GM23338 (cell line): ENCODE measurements around the gene ZFHX3. TPM values are rescaled to one million over a fixed set of nuclear protein-coding genes. Genes with fewer than 3 reads are reported as not detected.

Experiments
- ATAC-seq: fragments of 200-7000 bp; cut with Tn5 transposase; 3 replicates; pipeline ENCODE4 v1.9.1; 2020
- DNase-seq: peaks from one replicate; pipeline ENCODE4 v3.0.0-alpha.2; 2015; ENCODE audit warnings: low spot score
- H2AFZ ChIP-seq: fragments of 200-600 bp; sonication (generic); 2 replicates; pipeline ENCODE4 v1.8.0; 2016; ENCODE audit warnings: antibody characterized with exemption, mild to moderate bottlenecking, moderate library complexity
- H3F3A ChIP-seq: fragments of 200-600 bp; sonication (generic); replicated peaks from 2 replicates; pipeline ENCODE4 v1.8.0; 2017; ENCODE audit warnings: antibody characterized with exemption, mixed run types, low read depth
- H3K27ac ChIP-seq: fragments of 200-600 bp; sonication (generic); 2 replicates; pipeline ENCODE4 v1.6.1; 2016; ENCODE audit warnings: low read depth
- H3K27me3 ChIP-seq: fragments of 200-600 bp; sonication (generic); 2 replicates; pipeline ENCODE4 v1.8.0; 2016; ENCODE audit warnings: mild to moderate bottlenecking, mixed run types, moderate library complexity; ENCODE audit not compliant: insufficient read depth
- H3K36me3 ChIP-seq: fragments of 200-600 bp; sonication (generic); 2 replicates; pipeline ENCODE4 v1.8.0; 2016; ENCODE audit warnings: mild to moderate bottlenecking; ENCODE audit not compliant: insufficient read depth
- H3K4me1 ChIP-seq: fragments of 200-600 bp; sonication (generic); 2 replicates; pipeline ENCODE4 v1.8.0; 2016; ENCODE audit warnings: mild to moderate bottlenecking, moderate library complexity; ENCODE audit not compliant: insufficient read depth
- H3K4me2 ChIP-seq: fragments of 200-600 bp; sonication (generic); 2 replicates; pipeline ENCODE4 v1.7.1; 2017; ENCODE audit warnings: mixed run types
- H3K4me3 ChIP-seq: fragments of 200-600 bp; sonication (generic); 2 replicates; pipeline ENCODE4 v1.6.1; 2016; ENCODE audit warnings: mixed run types
- H3K79me2 ChIP-seq: fragments of 200-600 bp; sonication (generic); replicated peaks from 2 replicates; pipeline ENCODE4 v1.8.0; 2017; ENCODE audit warnings: mild to moderate bottlenecking; ENCODE audit not compliant: insufficient read depth
- H3K9me2 ChIP-seq: fragments of 200-600 bp; sonication (generic); 2 replicates; pipeline ENCODE4 v1.8.0; 2017; ENCODE audit not compliant: insufficient read depth
- H4K20me1 ChIP-seq: fragments of 200-600 bp; sonication (generic); replicated peaks from 2 replicates; pipeline ENCODE4 v1.8.0; 2017; ENCODE audit warnings: mild to moderate bottlenecking; ENCODE audit not compliant: insufficient read depth
- H3K27ac Mint-ChIP-seq: 2 replicates; pipeline ENCODE4 v1.8.0; 2020; ENCODE audit warnings: inconsistent platforms, mild to moderate bottlenecking, moderate library complexity, mixed read lengths
- H3K27me3 Mint-ChIP-seq: 3 replicates; pipeline ENCODE4 v1.8.0; 2022; ENCODE audit warnings: low read depth, mild to moderate bottlenecking, moderate library complexity, mixed read lengths, inconsistent platforms; ENCODE audit not compliant: insufficient read depth, poor library complexity
- H3K36me3 Mint-ChIP-seq: 3 replicates; pipeline ENCODE4 v1.8.0; 2021; ENCODE audit warnings: low read depth, mild to moderate bottlenecking, inconsistent platforms, moderate library complexity, mixed read lengths
- H3K4me1 Mint-ChIP-seq: 3 replicates; pipeline ENCODE4 v1.8.0; 2020; ENCODE audit warnings: mild to moderate bottlenecking, inconsistent platforms, mixed read lengths
- H3K4me3 Mint-ChIP-seq: 3 replicates; pipeline ENCODE4 v1.8.0; 2021; ENCODE audit warnings: moderate library complexity, mild to moderate bottlenecking, inconsistent platforms, mixed read lengths
- H3K9me3 Mint-ChIP-seq: 3 replicates; pipeline ENCODE4 v1.8.0; 2020; ENCODE audit warnings: moderate library complexity, mild to moderate bottlenecking, inconsistent platforms, mixed read lengths
- CREB1 ChIP-seq: fragments of 250-450 bp; sonication (Bioruptor Pico); IDR thresholded peaks from 2 replicates; pipeline ENCODE4 v1.5.0; 2020; ENCODE audit warnings: low read depth, mild to moderate bottlenecking, moderate library complexity
- EZH2 ChIP-seq: fragments of 200-600 bp; sonication (generic); IDR thresholded peaks from one replicate; pipeline ENCODE4 v1.8.0; 2017; ENCODE audit warnings: antibody characterized with exemption, mild to moderate bottlenecking, low read depth; ENCODE audit not compliant: unreplicated experiment
- EZH2phosphoT487 ChIP-seq: fragments of 200-600 bp; sonication (generic); IDR thresholded peaks from one replicate; pipeline ENCODE4 v1.8.1; 2018; ENCODE audit warnings: antibody characterized with exemption; ENCODE audit not compliant: unreplicated experiment
- JUNB ChIP-seq: IDR thresholded peaks from one replicate; pipeline ENCODE4 v1.6.1; 2016; ENCODE audit warnings: antibody characterized with exemption; ENCODE audit not compliant: unreplicated experiment
- NANOG ChIP-seq: IDR thresholded peaks from 2 replicates; pipeline ENCODE4 v1.6.1; 2016; ENCODE audit warnings: antibody characterized with exemption, borderline replicate concordance
- POLR2AphosphoS5 ChIP-seq: IDR thresholded peaks from 2 replicates; pipeline ENCODE4 v1.6.1; 2016; ENCODE audit warnings: antibody characterized with exemption, low read depth
- STAT1 ChIP-seq: IDR thresholded peaks from one replicate; pipeline ENCODE4 v1.6.1; 2016; ENCODE audit warnings: antibody characterized with exemption; ENCODE audit not compliant: unreplicated experiment
- ZNF114 ChIP-seq: fragments of 250-450 bp; sonication (Bioruptor Pico); IDR thresholded peaks from 2 replicates; pipeline ENCODE4 v1.5.0; 2020; ENCODE audit warnings: mild to moderate bottlenecking, moderate library complexity
- ZNF331 ChIP-seq: fragments of 250-450 bp; sonication (Bioruptor Pico); IDR thresholded peaks from 2 replicates; pipeline ENCODE4 v1.5.0; 2020; ENCODE audit warnings: low read depth, mild to moderate bottlenecking, moderate library complexity
- polyA plus RNA-seq: library from polyadenylated mRNA; unstranded; fragments of >200 nt; fragmentation: Nextera tagmentation; extraction: Ambion mirVana; gene quantifications from 2 replicates; pipeline ENCODE4 v1.2.1, GENCODE V29; 2016
- total RNA-seq: library from RNA; depleted of rRNA; stranded (reverse); fragments of >200 nt; shearing (Covaris generic); gene quantifications from 2 replicates; pipeline ENCODE4 v1.2.3, GENCODE V29; 2014
- TF ChIP-seq, protein P1 (sequence below): IDR thresholded peaks from 2 replicates; pipeline ENCODE4 v1.6.1; 2016; ENCODE audit warnings: antibody characterized with exemption
- TF ChIP-seq, protein P2 (sequence below): IDR thresholded peaks from one replicate; pipeline ENCODE4 v1.6.1; 2018; ENCODE audit warnings: antibody characterized with exemption; ENCODE audit not compliant: unreplicated experiment
- TF ChIP-seq, protein P3 (sequence below): fragments of 250-450 bp; sonication (Bioruptor Pico); IDR thresholded peaks from 2 replicates; pipeline ENCODE4 v1.5.0; 2020; ENCODE audit warnings: mild to moderate bottlenecking, moderate library complexity
- TF ChIP-seq, protein P4 (sequence below), 2 experiments: fragments of 200-600 bp in 1 of 2; sonication (generic) in 1 of 2; conservative IDR thresholded peaks; 2 replicates each; pipeline versions ENCODE4 v1.5.1 to v1.6.1; 2016 to 2017; ENCODE audit warnings: antibody characterized with exemption in 2 of 2, low read depth in 2 of 2, mild to moderate bottlenecking in 2 of 2, moderate library complexity in 1 of 2

Gene ZFHX3
- total and polyA plus RNA-seq, 2 experiments from 2014 or later: 1.0 to 1.5 TPM

DNA sequence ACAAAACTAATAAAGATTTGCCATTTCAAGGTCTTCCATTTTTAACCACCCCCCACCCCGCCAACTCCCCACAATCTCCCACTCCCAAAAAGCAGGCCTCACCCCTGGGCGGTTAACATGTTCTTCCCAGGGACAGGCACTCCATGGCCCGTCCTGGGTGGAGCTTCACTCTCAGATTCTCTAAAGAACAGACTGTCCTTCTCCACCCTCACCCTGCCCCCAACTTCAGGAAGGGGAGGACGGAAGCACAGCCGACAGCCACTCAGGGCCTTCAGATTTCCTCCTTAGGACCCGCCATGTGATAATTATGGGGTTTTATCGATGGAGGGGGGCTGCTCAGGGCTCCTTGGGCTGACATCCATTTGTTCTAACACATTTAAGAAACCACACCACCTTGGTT, 61.9 kb downstream of the ZFHX3 start:
- no peaks in the 10 kb centered on the region for H3K36me3 ChIP-seq
- H3K27me3 ChIP-seq: no peaks in the 10 kb centered on the region
- DNase-seq (no peak), ATAC-seq (no peak)
- no peak overlapping the region for H2AFZ ChIP-seq
- TF ChIP-seq NANOG: no peak
- TF ChIP-seq EZH2: no peak
- TF ChIP-seq POLR2AphosphoS5: no peak
- no peak for TF ChIP-seq JUNB
- TF ChIP-seq, protein P1, sequence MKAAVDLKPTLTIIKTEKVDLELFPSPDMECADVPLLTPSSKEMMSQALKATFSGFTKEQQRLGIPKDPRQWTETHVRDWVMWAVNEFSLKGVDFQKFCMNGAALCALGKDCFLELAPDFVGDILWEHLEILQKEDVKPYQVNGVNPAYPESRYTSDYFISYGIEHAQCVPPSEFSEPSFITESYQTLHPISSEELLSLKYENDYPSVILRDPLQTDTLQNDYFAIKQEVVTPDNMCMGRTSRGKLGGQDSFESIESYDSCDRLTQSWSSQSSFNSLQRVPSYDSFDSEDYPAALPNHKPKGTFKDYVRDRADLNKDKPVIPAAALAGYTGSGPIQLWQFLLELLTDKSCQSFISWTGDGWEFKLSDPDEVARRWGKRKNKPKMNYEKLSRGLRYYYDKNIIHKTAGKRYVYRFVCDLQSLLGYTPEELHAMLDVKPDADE: no peak
- TF ChIP-seq, protein P2, sequence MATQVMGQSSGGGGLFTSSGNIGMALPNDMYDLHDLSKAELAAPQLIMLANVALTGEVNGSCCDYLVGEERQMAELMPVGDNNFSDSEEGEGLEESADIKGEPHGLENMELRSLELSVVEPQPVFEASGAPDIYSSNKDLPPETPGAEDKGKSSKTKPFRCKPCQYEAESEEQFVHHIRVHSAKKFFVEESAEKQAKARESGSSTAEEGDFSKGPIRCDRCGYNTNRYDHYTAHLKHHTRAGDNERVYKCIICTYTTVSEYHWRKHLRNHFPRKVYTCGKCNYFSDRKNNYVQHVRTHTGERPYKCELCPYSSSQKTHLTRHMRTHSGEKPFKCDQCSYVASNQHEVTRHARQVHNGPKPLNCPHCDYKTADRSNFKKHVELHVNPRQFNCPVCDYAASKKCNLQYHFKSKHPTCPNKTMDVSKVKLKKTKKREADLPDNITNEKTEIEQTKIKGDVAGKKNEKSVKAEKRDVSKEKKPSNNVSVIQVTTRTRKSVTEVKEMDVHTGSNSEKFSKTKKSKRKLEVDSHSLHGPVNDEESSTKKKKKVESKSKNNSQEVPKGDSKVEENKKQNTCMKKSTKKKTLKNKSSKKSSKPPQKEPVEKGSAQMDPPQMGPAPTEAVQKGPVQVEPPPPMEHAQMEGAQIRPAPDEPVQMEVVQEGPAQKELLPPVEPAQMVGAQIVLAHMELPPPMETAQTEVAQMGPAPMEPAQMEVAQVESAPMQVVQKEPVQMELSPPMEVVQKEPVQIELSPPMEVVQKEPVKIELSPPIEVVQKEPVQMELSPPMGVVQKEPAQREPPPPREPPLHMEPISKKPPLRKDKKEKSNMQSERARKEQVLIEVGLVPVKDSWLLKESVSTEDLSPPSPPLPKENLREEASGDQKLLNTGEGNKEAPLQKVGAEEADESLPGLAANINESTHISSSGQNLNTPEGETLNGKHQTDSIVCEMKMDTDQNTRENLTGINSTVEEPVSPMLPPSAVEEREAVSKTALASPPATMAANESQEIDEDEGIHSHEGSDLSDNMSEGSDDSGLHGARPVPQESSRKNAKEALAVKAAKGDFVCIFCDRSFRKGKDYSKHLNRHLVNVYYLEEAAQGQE: no peak
- TF ChIP-seq, protein P3, sequence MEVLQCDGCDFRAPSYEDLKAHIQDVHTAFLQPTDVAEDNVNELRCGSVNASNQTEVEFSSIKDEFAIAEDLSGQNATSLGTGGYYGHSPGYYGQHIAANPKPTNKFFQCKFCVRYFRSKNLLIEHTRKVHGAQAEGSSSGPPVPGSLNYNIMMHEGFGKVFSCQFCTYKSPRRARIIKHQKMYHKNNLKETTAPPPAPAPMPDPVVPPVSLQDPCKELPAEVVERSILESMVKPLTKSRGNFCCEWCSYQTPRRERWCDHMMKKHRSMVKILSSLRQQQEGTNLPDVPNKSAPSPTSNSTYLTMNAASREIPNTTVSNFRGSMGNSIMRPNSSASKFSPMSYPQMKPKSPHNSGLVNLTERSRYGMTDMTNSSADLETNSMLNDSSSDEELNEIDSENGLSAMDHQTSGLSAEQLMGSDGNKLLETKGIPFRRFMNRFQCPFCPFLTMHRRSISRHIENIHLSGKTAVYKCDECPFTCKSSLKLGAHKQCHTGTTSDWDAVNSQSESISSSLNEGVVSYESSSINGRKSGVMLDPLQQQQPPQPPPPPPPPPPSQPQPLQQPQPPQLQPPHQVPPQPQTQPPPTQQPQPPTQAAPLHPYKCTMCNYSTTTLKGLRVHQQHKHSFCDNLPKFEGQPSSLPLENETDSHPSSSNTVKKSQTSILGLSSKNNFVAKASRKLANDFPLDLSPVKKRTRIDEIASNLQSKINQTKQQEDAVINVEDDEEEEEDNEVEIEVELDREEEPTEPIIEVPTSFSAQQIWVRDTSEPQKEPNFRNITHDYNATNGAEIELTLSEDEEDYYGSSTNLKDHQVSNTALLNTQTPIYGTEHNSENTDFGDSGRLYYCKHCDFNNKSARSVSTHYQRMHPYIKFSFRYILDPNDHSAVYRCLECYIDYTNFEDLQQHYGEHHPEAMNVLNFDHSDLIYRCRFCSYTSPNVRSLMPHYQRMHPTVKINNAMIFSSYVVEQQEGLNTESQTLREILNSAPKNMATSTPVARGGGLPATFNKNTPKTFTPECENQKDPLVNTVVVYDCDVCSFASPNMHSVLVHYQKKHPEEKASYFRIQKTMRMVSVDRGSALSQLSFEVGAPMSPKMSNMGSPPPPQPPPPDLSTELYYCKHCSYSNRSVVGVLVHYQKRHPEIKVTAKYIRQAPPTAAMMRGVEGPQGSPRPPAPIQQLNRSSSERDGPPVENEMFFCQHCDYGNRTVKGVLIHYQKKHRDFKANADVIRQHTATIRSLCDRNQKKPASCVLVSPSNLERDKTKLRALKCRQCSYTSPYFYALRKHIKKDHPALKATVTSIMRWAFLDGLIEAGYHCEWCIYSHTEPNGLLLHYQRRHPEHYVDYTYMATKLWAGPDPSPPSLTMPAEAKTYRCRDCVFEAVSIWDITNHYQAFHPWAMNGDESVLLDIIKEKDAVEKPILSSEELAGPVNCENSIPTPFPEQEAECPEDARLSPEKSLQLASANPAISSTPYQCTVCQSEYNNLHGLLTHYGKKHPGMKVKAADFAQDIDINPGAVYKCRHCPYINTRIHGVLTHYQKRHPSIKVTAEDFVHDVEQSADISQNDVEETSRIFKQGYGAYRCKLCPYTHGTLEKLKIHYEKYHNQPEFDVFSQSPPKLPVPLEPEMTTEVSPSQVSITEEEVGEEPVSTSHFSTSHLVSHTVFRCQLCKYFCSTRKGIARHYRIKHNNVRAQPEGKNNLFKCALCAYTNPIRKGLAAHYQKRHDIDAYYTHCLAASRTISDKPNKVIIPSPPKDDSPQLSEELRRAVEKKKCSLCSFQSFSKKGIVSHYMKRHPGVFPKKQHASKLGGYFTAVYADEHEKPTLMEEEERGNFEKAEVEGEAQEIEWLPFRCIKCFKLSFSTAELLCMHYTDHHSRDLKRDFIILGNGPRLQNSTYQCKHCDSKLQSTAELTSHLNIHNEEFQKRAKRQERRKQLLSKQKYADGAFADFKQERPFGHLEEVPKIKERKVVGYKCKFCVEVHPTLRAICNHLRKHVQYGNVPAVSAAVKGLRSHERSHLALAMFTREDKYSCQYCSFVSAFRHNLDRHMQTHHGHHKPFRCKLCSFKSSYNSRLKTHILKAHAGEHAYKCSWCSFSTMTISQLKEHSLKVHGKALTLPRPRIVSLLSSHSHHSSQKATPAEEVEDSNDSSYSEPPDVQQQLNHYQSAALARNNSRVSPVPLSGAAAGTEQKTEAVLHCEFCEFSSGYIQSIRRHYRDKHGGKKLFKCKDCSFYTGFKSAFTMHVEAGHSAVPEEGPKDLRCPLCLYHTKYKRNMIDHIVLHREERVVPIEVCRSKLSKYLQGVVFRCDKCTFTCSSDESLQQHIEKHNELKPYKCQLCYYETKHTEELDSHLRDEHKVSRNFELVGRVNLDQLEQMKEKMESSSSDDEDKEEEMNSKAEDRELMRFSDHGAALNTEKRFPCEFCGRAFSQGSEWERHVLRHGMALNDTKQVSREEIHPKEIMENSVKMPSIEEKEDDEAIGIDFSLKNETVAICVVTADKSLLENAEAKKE: no peak
- no peak for TF ChIP-seq ZNF331
- TF ChIP-seq ZNF114: no peak
- no peak for TF ChIP-seq CREB1 (CRISPR knock-in tag)
- TF ChIP-seq, protein P4, sequence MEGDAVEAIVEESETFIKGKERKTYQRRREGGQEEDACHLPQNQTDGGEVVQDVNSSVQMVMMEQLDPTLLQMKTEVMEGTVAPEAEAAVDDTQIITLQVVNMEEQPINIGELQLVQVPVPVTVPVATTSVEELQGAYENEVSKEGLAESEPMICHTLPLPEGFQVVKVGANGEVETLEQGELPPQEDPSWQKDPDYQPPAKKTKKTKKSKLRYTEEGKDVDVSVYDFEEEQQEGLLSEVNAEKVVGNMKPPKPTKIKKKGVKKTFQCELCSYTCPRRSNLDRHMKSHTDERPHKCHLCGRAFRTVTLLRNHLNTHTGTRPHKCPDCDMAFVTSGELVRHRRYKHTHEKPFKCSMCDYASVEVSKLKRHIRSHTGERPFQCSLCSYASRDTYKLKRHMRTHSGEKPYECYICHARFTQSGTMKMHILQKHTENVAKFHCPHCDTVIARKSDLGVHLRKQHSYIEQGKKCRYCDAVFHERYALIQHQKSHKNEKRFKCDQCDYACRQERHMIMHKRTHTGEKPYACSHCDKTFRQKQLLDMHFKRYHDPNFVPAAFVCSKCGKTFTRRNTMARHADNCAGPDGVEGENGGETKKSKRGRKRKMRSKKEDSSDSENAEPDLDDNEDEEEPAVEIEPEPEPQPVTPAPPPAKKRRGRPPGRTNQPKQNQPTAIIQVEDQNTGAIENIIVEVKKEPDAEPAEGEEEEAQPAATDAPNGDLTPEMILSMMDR (conservative IDR thresholded peaks at IDR 0.05; ENCODE audit: low read depth in 2 of 2): no peak
- no peak for TF ChIP-seq EZH2phosphoT487
- TF ChIP-seq STAT1: no peak
- H3K4me3 ChIP-seq: no peak overlapping the region
- H4K20me1 ChIP-seq: no peaks in the 10 kb centered on the region; the same call in 1 of the 2 replicates
- H3K4me3 Mint-ChIP-seq: no peak overlapping the region
- H3K27ac ChIP-seq: no peak overlapping the region
- peaks cover 4% of the 10 kb centered on the region; the same call in 1 of the 2 replicates for H3K4me1 ChIP-seq
- H3K9me2 ChIP-seq: no peaks in the 10 kb centered on the region
- H3K36me3 Mint-ChIP-seq: no peaks in the 10 kb centered on the region
- no peak overlapping the region for H3K27ac Mint-ChIP-seq
- H3K4me1 Mint-ChIP-seq: peaks cover 7% of the 10 kb centered on the region; the same call in 2 of the 3 replicates
- no peaks in the 10 kb centered on the region for H3F3A ChIP-seq
- H3K4me2 ChIP-seq: no peak overlapping the region
- H3K79me2 ChIP-seq: no peaks in the 10 kb centered on the region
- peaks cover 9% of the 10 kb centered on the region for H3K27me3 Mint-ChIP-seq
- no peaks in the 10 kb centered on the region for H3K9me3 Mint-ChIP-seq
